Measurements from ENCODE around the gene LONP2. TPM values are rescaled to one million over a fixed set of nuclear protein-coding genes. Genes with fewer than 3 reads are reported as not detected.

LONP2 gene
- total and polyA plus RNA-seq, 10 of the 15 experiments (the other 5 are each of a cell fraction or from before 2014, with no cell fraction given), result 8.3 to 48.0 (median 34.8) TPM

DNA sequence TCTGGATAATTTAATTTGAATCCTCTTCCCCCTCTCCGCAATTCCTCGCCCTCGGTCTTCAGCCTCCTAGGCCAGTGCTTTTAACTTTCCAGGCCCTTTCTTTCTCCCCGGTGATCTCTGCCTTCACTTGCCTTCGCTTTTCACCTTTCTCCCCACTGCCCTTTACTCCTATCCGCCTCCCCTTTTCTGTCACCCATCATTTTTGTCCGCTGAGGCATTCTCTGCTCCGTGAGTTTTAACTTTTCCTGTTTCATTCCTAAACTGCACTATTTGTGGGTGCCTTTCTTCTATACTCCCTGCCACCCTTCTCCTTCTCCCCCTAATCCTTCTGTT, 729 bp downstream of the LONP2 start:
- no peaks in the 10 kb centered on the region for H3K4me1 ChIP-seq (ENCODE audit: control insufficient read depth, insufficient read depth, low read length)
- H3K4me2 ChIP-seq (ENCODE audit: control insufficient read depth, insufficient read depth), result peak overlapping the region; percentile 84
- ChIA-PET POLR2A (no interaction called here), CTCF (interaction anchor here (1.4 kb wide), 1 partner anchor 13 kb away, joined by 4 read pairs; no protein-coding TSS in a partner anchor), SMC1A (ENCODE audit: uncharacterized antibody, unreplicated experiment) (interaction anchor here (0.6 to 1.0 kb wide), 2 partner anchors 364 to 386 kb away, joined by 3 read pairs; no protein-coding TSS in a partner anchor), RAD21 (ENCODE audit: unreplicated experiment) (no interaction called here)
- in situ Hi-C loops (cut with MboI), result no loop called here
- no peaks in the 10 kb centered on the region for H3K27me3 ChIP-seq (replicated peaks in 1 of 2; ENCODE audit: control insufficient read depth in 2 of 2, insufficient read depth in 2 of 2, low read length in 1 of 2)
- H3K9ac ChIP-seq (ENCODE audit: control insufficient read depth, insufficient read depth, low read length), result peak overlapping the region; percentile 71
- no peaks in the 10 kb centered on the region; the same call in 2 of the 3 replicates for H3K9me3 ChIP-seq (replicated peaks; ENCODE audit: control insufficient read depth, insufficient read depth, low read length)
- no peak for DNase-seq (ENCODE audit: low read depth, low spot score)
- peak overlapping the region; percentile 80 for H3K27ac ChIP-seq (ENCODE audit: control insufficient read depth, insufficient read depth)
- WGBS (ENCODE audit: insufficient coverage, insufficient replicate concordance, low lambda C conversion rate, missing lambda C conversion rate), result 12% methylated on average over 8 of the region's 8 CpGs
- no peak for FAIRE-seq
- peaks cover 47% of the 10 kb centered on the region for H3K79me2 ChIP-seq (ENCODE audit: control insufficient read depth, insufficient read depth, low read length)
- peak overlapping the region; percentile 92 for H3K4me3 ChIP-seq
- no TSS peak for BruUV-seq (replicated peaks)
- H2AFZ ChIP-seq (ENCODE audit: control insufficient read depth, low read depth, low read length), result peak overlapping the region; percentile 37; the same call in 1 of the 2 replicates
- no peak for ATAC-seq
- H3K36me3 ChIP-seq (ENCODE audit: control insufficient read depth in 2 of 2, insufficient read depth in 2 of 2, low read length in 1 of 2), result no peaks in the 10 kb centered on the region
- no peak for TF ChIP-seq HCFC1 (IDR thresholded peaks at IDR 0.05; ENCODE audit: low read length)
- TF ChIP-seq SUZ12 (IDR thresholded peaks at IDR 0.05; ENCODE audit: unreplicated experiment), result no peak
- no peak for TF ChIP-seq CBFB (IDR thresholded peaks at IDR 0.05; ENCODE audit: low read depth)
- TF ChIP-seq, protein P1, sequence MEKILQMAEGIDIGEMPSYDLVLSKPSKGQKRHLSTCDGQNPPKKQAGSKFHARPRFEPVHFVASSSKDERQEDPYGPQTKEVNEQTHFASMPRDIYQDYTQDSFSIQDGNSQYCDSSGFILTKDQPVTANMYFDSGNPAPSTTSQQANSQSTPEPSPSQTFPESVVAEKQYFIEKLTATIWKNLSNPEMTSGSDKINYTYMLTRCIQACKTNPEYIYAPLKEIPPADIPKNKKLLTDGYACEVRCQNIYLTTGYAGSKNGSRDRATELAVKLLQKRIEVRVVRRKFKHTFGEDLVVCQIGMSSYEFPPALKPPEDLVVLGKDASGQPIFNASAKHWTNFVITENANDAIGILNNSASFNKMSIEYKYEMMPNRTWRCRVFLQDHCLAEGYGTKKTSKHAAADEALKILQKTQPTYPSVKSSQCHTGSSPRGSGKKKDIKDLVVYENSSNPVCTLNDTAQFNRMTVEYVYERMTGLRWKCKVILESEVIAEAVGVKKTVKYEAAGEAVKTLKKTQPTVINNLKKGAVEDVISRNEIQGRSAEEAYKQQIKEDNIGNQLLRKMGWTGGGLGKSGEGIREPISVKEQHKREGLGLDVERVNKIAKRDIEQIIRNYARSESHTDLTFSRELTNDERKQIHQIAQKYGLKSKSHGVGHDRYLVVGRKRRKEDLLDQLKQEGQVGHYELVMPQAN (conservative IDR thresholded peaks at IDR 0.05), result no peak
- TF ChIP-seq GATAD2B (conservative IDR thresholded peaks at IDR 0.05; ENCODE audit: low read depth), result no peak
- TF ChIP-seq CREB1 (IDR thresholded peaks at IDR 0.05; ENCODE audit: low read depth), result no peak
- intact Hi-C loops (cut with micrococcal nuclease; ENCODE audit: unreplicated experiment), result loop anchor here (1.0 to 5.0 kb wide), 2 partner anchors 57 to 143 kb away; no protein-coding TSS in a partner anchor
- H4K20me1 ChIP-seq (ENCODE audit: control insufficient read depth, insufficient read depth), result no peaks in the 10 kb centered on the region
